Cerebellar cortex (tissue), 1 donor: Measurements from ENCODE around the gene XAF1.
A peak's percentile ranks its signal among the peaks of the same experiment; 100 is the strongest.
"Not testable (repeated sequence)": the region's sequence is repeated elsewhere in the genome, so short reads cannot be mapped to it uniquely, and the experiment has no call there.

Experiments used
- DNase-seq: peaks from one replicate; pipeline ENCODE4 v3.0.0-alpha.2; 2015; ENCODE audit warnings: low spot score

The XAF1 gene, protein sequence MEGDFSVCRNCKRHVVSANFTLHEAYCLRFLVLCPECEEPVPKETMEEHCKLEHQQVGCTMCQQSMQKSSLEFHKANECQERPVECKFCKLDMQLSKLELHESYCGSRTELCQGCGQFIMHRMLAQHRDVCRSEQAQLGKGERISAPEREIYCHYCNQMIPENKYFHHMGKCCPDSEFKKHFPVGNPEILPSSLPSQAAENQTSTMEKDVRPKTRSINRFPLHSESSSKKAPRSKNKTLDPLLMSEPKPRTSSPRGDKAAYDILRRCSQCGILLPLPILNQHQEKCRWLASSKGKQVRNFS

GRCh38 chr17:6755731-6756184 lies at the start of gene XAF1:
Gene XAF1 (plus strand): TSS chr17:6756046. CDS start chr17:6756079, 33 bp downstream.
- DNase-seq, result no peak

- DNase-seq, result no peak
Observed at GRCh38 chr17:6706499-6706898, 49.3 kb upstream of the XAF1 start.

DNA sequence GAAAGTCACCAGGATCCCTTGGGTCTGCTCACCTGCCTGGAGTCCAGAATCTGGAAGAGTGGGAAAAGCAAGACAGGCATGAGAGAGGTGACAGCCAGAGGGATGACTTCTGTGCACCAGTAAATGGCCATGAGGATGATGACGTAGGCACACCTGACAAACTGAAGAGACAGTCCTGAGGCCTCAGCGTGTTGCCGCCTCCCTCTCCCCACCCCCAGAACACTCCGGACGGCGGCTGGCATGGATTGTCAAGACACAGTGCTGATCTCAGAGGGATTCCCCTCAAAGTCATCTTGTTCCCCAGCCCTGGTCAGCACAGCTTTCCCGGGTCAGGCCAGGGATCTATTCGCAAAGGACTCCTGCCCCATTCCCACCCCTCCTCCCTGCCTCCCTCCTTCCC lies 48.9 kb upstream of the XAF1 start:
- DNase-seq, result no peak

- DNase-seq, result no peak
Observed at GRCh38 chr17:6708357-6708961, 47.4 kb upstream of the XAF1 start.

GRCh38 chr17:6710317-6710716 lies 45.5 kb upstream of the XAF1 start:
- DNase-seq, result no peak

DNA sequence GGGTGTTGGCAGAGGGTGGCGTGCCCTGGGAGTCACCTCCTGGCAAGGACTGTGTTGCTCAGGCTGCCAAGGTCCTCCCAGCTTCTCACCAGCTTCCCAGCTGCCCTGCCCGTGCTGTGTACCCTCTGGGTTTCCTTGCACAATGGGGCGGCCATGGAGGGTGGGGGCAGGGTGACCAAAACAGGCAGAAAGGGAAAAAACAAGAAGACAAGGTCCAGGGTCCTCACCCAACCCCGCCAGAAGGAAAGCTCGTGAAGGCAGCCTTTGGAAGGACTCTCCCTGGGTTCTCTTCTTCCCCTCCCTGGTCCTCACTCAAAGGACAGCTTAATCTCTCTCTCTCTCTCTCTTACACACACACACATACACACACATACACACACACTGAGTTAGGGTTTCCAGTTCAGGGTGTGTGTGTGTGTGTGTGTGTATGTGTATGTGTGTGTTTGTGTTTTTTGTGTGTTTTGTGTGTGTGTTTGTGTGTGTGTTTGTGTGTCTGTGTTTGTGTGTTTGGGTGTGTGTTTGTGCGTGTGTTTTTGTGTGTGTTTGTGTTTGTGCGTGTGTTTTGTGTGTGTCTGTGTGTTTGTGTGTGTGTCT lies 44.7 kb upstream of the XAF1 start:
- DNase-seq, result no peak

DNA sequence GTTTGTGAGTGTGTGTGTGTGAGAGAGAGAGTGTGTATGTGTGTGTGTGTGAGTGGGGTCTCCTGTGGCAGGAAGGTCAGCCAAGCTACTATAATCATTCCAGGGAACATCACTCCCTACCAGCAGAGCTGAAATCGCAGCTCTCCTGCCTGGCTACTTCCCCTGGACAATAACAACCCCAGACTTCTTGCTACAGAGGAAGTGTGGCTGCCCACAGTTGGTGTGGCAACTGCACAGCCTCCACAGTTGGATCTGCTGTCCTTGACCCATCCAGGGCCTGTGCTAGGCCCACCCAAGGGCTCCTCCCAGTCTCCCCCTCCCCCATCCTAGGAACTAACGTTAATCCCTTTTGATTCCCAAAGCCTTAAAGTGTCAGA lies 44.2 kb upstream of the XAF1 start:
- DNase-seq, result no peak

- no peak for DNase-seq
Observed at GRCh38 chr17:6712058-6712853, 43.6 kb upstream of the XAF1 start.

DNA sequence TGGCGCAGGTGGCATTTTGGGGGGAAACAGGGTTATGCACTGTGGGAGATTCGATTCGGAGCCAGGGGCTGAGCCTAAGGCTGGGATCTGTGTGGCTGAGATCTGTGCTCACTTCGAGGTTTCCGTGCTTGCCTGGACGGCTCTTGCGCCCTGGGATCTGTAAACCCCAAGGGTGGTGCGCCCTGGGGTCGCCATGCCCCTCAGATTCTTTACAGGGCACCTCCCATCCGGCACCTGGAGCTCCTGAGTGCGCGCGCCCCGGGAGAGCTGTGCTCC lies 43.1 kb upstream of the XAF1 start:
- no peak for DNase-seq

DNA sequence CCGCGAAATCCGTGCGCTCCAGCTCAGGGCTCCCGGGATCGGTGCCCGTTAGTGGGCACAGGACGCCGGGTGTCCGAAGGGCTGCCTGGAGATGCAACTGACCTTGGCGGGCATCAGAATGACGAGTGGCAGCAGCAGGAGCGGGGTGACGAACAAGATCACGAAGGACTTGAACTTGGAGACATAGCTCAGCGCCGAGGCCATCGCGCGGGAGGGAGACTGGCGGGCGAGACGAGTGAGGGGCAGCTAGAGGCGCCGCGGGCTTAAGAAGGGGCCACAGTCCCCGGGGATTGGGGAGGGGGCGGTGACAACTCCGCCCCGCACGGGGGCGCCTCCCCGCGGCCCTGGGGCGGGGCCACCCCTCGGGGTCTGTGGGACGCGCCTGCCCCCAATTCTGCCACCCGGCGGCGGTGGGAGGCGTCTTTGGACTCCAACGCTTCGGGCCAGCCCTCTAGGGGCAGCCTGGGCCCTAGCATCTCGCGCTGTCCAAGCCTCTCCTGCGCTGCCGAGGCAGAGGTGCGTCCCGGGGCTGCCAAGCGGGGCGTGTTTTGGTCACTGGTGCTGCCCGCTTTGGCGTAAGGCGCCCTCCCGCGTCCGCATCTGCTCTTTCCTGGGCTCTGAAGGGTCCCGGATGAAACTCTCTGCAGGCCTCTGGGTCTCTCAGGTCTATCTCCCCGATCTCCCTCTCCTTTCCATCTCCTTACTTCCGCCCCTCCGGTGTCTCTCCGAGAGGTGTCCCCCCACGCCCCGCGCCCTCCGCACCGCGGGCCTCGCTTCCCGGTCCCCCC lies 42.5 kb upstream of the XAF1 start, which contains the start of gene SLC13A5:
Gene SLC13A5 (minus strand): TSS at position 240 of the 788 bp plus-strand sequence. CDS start 36 bp downstream, at position 204.
- DNase-seq, result peak; percentile 15

- no peak for DNase-seq
Observed at GRCh38 chr17:6713918-6714271, 42.0 kb upstream of the XAF1 start.

DNA sequence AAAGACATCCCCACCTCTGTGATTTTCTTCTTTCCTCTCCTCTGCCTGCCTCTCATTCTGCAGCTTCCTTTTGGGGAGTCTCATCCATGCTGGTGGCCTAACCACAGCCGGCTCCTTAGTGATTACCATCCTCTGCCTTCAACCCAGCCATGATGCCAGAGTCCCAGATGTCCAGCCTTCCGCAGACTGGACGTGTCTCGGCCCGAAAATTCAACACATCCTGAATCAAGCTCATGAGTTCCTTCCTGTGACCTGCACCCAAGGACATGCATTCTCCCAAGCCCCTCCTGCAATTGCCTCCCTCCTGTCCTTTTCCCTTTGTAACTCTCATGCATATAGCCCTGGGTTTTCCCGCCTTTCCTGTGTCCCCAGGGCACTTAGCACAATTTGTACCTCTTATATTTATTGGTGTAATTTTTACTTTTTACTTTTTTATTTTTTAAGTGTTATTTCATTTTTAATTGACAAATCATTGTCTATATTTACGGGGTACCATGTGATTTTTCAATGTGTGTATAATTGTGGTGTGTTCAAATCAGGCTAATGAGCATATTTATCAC lies 41.5 kb upstream of the XAF1 start:
- no peak for DNase-seq

DNA sequence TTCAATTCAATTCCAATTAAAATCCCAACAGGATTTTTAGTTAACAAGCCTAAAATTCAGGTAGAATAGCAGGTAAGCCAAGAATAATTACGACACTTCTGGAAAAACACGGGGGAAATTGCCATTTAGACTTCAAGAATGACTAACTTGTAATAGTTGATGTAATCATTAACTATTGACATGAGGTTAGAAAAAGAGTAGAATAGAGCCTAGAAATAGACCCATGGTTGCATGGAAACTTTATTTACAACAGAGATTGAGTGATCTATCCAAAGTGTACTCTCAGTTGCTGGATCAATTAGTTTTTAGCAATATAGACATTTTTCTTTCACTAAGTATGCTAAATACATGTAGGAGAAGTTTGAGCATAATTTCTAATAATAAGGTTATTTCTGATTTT lies 39.1 kb upstream of the XAF1 start:
- DNase-seq, result no peak

- no peak for DNase-seq
Observed at GRCh38 chr17:6721744-6722143, 34.1 kb upstream of the XAF1 start.

GRCh38 chr17:6724009-6724408 lies 31.8 kb upstream of the XAF1 start:
- DNase-seq, result no peak

DNA sequence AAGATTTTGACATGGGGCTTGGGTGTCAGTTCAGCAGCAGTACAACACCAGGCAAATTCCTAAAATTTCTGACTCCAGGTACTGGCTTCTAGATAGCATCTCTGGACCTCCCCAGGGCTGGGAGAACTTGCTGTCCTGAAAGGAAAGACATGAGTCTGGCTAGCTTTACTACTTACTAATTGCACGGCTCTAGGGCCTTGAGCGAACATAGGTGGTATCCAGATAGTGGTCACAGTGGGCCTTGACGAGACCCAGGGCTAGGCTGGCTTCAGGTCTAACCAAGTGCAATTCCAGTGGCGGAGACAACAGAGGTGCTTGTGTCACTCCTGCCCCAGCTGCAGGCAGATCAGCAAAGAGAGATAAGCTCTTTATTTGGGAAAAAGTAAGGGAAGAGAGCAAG lies 26.3 kb upstream of the XAF1 start:
- no peak for DNase-seq

GRCh38 chr17:6746665-6747064 lies 9.2 kb upstream of the XAF1 start:
- DNase-seq, result not testable (repeated sequence)

GRCh38 chr17:6748617-6749016 lies 7.2 kb upstream of the XAF1 start:
- DNase-seq, result no peak

DNA sequence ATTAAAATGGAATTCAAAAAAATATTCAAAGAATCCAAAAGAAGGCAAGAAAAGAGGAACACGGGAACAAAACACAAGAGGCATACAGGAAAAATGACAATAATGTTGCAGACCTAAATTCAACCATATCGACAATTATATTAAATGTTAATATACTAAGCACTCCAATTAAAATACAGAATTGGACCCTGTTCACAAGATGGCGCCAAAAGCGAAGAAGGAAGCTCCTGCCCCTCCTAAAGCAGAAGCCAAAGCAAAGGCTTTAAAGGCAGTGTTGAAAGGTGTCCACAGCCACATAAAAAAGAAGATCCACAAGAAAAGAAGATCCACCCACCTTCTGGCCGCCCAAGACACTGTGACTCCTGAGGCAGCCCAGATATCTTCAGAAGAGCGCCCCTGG lies 6.3 kb upstream of the XAF1 start:
- DNase-seq, result no peak

GRCh38 chr17:6752068-6752909 lies 3.6 kb upstream of the XAF1 start:
- DNase-seq, result no peak

DNA sequence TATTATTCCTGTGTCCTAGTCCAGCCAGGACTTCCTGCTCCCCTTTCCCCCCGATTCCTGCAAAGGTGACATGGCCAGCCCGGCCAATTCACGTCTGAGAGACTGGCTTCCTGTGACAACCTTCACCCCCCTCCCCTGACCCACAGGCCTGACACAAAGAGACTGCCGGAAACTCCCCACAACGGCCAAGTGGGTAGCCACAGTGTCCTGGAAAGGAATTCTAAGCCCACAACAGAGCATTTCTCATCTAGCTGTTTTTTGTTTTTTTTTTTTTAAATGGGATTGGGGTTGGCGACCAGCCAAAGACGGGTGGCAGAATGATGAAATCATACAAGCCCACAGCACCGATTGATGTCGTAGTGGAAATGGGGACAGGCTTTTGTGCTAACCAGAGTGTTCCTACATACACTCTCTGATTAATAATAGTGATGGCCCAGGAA lies 2.8 kb upstream of the XAF1 start:
- DNase-seq, result no peak
